Activated CD4-positive, CD25-positive, alpha-beta regulatory T cell treated with anti-CD3 and anti-CD28 coated beads, Interleukin-2, amount 50 U/mL, for 72 hours (primary cell): ENCODE measurements around the gene SPON2.

Experiments used
- DNase-seq: peaks from one replicate; pipeline ENCODE4 v3.0.0; 2021

SPON2 gene

DNA sequence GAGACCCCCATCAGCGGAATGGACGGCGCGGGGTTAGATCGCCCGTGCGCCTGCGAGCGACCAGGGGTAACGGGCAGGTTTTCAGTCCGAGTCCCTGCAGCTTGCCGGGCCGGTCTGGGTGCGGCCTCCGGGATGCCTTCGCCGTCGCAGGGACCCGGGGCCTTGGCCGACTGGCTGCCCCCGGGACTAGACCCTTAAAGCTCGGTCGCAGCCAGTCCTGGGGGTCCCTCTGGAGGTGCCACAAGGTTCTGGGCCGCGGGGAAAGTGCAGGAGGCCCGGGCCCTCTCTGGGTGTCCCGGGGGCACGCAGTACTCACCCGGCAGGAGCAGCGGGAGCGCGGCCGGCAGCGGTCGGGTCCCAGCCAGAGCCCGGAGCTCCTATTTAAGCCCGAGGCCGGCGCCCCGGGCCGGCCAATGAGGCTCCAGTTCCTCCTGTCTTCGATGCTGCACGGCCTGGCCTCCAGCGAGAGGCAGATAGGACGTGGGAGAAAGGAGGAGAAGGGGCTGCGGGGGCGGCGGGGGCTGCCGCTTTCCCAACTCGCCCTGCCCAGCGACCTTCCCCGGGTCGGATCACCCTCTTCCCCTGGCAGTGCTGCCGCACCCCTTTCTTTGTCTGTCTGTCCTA lies at the start of gene SPON2:
Gene SPON2, minus strand, starts transcription at position 356 of the 624 bp plus-strand sequence.
- no peak for DNase-seq

DNA sequence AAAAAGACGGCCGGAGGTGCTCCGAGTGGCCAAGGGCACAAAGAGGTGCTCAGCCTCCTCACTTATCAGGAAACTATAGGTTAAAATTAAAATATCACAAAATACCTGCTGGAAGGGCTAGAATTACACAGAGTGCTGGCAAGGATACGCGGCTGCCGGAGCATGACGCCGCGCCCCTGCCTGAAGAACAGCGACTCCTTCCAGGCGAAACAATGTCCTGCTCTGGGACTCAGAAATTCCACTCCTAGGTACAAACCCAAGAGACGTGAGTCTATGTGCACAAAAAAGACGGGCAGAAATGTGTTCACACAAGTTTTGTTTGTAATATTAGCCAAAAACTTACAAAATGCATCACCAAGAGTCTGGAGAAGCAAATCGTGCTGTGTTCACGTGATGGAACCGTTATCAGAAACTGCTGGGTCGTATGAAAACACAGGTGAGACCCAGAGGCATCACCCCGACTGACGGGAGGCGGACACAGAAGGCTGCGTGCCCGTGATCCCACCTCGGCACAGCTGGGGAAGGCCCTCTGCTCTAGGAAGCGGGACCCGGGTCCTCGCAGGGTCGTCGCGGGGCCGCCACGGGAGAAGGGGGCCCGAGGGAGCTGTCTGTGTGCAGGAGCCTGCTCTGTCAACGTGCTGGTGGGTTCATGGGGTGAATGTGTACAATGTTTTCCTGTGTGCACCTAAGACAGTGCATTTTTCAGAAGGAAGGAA lies 48.9 kb upstream of the SPON2 start:
- DNase-seq = no peak

DNA sequence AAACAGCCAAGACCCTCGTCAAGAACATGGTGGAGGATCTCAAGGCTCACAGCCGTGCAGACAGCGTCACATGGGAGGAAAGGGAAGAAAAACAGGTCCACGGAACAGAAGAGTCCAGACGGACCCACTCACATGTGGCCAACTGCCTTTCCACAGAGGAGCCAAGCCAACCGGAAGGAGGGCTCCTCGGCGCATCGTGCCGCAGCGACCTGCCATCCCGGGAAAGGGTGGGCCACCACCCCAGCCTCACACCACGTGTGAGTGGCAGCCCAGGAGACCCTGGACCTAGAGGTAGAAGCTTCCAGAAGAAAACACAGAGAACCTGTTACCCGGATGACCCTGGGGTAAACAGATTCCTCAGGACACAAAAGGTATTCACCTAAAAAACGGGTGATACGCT lies 48.2 kb upstream of the SPON2 start:
- DNase-seq = no peak

DNA sequence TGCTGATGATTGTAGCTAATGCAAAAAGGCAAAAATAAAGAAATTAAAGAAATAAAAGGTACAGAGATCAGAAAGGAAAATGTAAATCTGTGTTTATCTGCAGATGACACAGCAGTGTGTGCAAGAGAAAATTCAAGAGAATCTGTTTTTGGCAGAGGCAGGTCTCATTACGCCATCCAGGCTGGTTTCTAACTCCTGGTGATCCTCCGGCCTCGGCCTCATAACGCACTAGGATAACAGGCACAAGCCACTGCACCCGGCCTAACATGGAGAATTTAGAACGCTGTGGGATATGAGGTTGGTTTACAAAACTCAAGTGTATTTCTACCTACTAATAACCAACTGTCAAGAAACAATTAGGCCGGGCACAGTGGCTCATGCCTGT lies 47.2 kb upstream of the SPON2 start:
- DNase-seq = no peak

DNA sequence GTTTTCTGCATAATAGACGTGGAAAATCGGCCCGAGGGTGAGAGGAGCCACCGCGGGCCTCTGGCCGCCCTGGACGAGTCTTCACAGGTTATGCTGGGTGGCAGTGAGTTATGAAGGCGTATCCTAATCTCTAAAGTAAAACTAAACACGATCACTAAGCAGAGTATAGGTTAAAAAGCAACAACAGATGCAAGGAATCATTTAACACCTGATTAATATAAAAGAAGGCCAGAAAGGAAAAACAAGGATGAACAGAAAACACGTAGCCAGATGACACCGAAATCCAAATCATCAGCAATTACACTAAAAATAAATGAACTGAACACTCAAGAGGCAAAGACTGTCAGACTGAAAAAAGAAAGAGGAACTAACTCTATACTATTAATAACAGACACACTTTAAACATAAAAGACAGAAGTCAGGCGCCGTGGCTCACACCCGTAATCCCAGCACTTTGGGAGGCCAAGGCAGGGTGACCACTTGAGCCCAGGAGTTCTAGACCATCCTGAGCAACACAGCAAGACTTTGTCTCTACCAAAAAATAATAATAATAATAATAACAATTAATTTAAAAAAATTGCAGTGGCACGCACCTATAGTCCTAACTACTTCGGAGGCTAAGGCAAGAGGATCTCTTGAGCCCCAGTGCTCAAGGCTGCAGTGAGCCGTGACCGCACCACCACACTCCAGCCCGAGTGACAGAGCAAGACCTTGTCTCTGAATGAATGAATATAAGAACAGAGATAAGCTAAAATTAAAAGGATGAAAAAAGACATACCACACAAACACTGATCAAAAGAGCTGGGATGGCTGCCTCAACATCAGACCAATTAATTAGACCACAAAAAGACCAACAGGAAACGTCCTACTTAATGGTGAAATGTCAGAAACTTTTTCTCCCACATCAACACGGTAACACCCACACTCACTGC lies 46.5 kb upstream of the SPON2 start:
- no peak for DNase-seq

DNA sequence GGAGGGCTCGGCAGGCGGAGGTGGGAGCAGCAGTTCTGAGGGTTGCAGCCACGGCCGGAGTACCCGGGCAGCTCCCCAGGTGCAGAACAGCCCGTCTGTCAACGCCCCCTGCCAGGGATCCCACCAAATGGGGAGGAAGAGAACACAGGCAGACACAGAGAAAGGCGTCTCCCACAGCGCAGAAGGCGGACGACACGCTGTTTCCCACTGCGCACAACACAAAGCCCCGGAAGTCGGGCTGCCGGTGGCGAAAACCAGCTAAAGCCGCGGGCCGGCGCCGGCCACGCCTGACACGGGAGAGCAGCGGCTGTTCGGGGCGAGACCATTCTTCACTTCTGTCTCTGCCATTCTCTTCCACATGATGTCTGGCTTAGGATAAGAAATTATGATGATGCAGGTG lies 45.0 kb upstream of the SPON2 start:
- DNase-seq = no peak

DNA sequence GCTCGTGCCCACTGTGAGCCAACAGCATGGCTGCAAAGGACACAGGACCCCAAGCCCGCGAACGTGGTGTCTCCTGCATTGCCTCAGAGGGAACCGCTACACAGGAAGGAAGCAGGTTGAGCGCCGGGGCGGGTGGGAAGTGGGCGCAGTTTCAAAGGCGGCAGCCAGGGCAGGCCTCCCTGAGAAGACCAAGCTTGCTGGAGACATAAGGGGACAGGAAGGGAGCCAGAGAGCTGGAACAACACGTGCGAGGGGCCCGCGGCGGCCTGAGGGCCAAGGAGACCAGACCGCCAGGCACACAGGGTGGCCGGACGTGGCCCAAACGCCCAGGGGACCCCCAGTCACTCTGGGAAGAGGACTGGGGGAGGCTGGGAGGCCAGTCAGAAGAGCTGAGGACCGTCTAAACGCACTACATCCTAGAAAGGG lies 44.5 kb upstream of the SPON2 start:
- peak; percentile 46 for DNase-seq

DNA sequence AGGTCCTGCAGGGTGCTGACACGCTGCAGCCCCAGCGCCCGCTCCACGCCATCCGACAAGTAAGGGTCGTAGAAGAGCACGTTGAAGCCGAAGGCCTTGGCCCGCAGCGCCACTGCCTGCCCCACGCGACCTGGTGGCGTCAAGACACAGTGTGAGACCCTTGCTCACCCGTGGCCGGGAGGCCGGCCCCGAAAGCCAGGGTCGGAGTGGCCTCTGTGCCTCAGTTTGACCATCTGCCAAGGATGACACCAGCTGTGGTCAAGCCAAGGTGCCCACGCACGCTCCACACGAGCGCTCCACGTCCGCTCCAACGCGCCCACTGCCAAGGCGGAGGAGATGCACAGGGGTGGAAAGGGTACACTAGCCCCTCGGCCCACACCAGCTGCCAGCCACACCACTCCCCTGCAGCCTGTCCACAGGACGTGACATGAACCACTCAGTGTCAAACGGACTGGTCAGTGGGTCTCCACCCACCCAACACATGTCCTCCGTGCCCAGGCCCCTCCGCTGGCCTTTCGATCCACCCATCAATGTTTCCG lies 43.8 kb upstream of the SPON2 start:
- no peak for DNase-seq

DNA sequence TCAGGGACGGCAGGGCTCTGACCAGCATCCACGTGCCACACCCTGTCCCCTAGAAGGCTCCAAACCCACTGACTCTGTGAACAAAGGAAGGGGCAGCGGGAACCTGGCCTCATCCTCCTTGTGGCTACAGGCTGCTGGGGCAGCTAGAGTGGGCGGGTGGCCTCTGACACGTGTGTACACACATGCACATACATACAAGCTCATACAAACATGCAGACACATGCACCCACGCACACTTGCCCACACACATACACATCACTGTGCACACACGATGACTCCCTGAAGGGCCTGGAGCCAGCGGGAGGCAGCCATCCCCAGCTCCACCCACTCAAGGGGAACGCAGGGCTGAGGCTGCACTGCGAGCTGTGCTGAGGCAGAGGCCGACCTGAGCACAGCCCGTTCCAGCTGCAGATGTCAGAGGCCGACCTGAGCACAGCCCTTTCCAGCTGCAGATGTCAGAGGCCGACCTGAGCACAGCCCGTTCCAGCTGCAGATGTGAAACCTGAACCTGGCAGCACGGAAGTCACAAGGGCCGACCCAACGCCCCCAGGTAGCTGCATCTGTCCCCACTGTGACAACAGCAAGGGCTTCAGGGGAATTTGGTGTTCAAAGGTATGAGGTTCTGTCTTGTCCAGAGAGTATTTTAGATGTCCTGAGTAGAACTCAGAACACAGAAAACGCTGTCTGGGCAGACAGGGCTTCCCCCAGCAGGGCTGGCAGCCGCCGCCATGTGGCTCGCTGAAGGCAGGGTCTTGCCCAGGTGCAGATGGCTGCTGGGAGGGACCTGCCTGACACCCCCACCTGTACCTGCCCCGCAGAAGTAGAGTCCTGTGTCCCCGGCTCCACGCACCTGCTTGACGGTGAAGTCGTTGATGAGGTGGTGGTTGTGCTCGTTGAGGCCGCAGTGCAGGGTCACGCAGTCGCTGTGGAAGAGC lies 43.0 kb upstream of the SPON2 start:
- no peak for DNase-seq

DNA sequence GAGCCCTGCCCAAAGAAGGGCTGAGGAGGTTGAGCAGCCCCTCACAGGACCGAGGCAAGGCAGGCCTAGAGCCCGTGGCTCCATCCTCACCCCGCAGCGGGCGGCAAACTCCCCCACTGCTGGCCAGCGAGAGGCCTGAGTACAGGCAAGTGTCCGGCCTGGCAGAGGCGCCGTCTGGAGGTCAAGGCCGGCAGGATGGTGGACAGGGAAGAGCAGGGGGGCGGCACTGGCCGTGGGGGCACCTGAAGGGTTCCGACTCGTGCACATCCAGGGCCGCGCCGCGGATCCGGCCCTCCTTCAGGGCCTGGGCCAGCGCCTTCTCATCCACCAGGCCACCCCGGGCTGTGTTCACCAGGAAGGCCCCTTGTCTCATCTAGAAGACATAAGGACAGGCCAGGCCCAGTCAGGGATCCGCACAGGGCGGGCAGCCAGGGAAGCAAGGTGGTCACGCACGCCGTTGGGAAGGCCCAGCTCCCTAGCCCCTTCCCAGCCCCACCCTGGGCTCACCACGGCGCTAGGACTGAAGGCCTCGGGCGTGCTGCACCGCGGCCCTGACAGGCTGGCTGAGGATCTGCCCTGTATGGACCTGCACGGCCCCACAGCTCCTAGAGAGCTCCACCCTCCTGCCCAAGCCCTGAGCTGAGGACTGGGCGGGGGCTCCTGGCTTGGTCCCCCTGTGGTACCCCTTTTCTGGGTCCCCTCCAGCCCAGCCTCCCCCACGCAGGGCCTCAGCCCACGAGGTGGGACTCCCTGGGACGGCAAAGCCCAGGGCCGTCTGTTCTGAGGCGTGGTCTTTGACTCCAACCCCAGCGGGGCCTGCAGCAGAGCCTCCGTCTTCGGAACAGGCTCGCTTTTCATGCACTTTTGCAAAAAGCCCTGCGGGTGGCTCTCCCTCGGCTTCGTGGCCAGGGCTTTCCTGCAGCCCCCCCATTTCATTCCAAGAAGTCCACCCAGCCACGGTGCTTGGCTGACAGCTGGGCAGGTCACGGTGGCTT lies 42.0 kb upstream of the SPON2 start:
- no peak for DNase-seq

DNA sequence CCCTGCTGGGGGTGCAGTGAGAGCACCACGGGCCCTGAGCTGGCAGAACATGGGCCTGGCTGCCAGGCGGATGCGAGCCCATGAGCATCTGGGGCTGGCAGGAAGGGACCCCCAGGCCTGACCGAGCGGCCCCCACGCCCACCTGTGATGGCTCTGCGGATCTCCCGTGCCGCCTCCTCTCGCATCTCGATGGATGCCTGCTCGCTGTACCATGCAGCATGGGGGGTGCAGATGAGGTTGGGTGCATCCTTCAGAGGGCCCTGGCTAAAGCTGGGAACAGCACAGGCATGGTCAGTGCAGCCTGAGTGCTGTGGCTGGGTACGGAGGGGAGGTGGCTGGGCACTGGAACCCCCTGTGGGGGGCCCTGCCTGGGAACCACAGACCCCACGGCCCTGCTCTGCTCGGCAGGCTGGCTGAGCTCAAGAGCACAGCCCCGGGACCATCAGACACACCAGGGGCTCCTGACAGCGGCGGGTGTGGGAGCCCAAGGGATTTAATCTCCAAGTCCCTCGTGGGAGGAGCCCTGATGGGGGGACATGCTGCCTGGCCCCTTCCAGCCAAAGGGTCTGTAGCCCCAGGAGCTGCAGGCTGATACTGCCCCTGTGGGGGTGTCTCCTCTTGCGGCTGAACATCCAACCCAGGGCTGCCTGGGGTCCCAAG lies 41.1 kb upstream of the SPON2 start:
- DNase-seq = no peak

DNA sequence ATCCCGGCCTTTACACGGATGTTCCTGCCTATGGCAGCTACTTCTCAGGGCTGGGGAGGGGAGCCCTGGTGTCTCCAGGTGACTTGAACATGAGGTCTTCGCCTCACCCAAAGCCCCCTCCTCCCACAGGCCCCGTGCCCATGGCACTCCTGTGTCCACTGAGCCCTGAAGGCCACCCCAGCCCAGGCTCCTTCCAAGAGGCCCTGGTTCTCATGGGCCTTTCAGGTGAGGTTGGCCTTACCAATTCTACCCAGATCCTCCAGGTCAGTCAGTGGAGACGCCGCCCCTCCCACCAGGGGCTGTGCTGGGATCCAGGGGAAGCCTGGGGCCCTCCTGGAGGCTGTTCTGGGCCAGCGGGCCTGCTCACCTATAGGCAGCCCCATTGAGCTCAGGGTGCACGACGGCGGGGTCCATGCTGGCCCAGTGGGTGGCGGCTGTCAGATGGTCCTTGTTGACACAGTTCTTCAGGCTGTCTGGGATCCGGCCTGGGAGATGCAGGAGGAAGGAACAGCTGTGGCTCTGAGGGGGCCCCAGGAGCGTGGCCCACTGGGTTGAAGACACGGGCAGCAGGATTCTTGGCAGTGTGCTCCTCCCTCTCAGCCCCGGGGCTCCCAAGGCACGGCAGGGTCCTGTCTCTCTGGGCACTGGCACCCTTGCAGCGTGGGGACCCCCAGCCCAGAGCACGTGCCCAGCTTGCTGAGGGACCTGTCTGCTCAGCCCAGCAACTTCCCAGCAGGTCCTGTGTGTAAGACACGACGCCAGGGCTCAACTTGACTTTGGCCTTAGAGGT lies 40.4 kb upstream of the SPON2 start:
- DNase-seq = no peak

DNA sequence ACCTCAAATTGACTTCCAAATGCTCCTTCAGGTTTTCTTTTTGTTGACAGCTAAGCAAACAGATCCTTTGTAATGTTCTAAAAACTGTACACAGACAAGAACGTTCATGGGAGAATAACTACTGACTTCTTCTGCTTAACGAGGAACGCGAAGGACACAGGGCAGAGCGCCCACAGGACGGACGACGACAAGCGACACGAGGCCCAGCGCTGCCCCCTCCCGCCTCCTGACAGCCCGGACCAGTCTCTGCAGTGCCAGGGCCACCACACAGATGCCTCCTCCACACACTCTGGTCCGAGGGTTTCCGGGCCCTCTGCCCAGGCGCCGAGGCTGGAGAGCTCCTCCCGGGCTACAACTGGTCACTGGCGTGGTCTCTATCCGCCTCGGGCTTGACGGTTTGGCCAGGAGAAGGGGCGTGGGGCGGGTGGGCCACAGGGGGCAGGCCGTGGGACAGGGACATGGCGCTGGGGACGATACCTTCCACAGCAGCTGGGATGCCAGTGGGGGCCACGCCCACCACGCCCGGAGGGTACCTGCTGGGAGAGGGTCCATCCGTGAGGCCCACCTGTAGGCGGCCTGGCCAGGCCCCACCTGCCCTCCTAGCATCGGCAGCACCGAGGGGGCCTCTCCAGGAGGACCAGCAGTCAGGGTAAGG lies 39.6 kb upstream of the SPON2 start:
- DNase-seq = no peak

DNA sequence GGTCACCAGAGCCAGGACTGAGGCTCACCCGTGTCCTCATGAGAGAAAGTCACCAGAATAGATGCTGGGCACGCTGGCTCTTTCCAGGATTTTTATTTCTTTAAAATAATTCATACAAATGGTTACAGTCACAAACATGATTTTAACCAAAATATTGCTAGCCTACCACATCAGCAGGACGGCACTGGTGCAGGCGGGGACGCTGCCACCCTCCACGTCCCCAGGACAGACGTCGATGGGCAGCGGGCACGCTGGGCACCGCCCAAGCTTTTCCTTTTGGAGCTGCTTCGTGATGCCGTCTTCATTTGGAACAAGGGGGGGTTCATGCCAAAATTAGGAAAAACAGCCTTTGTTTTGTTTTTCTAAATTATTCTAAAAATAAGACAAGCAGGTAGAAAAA lies 39.0 kb upstream of the SPON2 start:
- no peak for DNase-seq

DNA sequence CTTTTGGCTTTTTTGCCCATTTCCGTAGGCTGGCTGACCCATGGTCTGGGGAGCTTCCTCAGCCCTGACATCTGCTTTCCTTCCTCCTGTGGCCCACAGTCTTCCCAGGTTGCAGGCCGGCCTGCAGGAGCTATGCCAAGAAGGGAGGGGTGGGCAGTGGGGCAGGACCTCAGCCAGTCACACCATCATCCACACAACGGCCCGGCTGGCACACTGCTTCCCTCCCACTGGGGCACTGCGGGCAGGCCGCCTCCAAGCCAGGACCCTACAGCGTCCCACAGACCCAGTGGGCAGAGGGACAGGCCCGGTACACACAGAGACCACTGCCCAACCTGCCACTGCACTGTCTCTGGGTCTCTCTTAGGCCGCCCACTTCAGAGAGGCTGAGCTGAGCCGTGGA lies 38.6 kb upstream of the SPON2 start:
- no peak for DNase-seq

DNA sequence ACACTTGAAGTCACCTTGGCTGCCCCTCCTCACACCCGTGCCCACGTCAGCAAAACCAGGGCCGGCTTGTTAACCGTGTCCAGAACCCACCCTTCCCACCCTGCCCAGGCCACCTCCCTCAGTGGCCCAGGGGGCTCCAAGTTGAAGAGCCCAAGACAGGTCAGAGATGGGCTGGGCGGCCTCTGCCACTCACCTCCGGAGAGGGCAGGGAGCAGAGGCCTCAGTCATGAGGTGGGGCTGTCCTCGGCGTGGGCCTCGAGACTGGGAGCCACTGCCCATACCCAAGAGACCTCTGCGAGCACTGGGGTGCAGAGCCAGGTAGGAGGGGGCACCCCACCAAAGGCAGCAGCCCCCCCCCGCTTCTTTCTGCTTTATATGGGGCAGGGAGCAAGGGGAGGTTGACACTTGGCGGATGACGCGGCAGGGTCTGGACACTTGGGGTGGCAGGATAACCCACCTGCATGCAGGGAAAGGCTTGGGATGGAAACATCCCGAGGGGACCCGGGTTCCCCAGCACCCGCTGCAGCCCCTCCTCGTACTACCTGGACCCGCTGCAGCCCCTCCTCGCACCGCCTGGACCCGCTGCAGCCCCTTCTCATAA lies 38.0 kb upstream of the SPON2 start:
- no peak for DNase-seq

DNA sequence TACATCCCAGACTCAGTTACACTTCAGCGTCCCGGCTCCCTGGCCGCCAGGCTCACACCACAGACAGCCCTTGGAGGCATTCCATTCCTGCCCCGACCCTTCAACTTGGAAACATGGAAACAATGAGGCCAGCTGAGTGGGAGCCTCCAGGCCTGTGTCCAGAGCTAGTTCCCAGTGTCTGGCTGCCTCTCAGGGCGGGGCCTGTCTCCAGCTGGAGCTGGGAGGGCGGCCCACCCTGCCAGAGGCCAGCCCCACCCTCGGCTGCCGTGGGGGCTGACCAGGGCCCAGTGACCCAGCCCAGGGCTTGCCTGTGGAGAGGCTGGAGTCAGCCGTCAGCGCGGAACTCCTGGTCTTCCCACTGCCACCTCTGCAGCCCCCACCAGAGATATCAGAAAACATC lies 37.4 kb upstream of the SPON2 start:
- DNase-seq = no peak

DNA sequence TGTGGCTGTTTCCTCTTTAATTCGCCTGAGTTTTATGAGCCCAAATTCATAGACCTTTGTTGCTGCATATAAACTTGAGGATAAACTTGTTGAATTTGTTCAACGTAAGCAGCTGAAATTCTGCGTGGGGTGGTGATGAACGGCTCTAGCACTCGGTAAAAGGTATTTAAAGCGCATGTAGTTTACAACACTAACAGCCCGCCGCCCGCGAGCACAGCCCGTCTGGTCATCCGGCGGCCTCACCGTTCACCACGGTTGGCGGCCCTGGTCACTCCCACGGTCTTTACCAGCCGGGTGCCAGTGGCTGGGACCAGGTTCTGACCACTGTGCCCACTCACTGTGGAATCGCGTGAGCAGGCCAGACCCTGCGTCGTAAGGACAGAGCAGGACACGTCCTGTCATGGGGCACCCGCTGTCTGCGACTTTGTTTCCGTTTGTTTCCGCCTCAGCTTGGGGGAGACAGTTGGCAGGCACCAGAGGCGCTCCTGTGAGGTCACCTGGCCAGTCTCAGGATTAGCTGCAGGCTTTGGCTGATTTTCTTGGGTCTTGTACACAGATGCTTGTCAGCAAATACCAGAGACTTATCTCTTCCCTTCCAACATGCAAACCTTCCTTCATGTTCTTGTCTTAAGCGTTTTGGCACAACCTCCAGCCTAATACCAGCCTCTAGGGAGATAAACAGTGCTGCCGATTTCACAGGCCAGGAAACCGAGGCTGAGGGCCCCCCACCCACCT lies 36.8 kb upstream of the SPON2 start:
- no peak for DNase-seq
